ENCODE results near the gene TRAF7.

Gene TRAF7

DNA sequence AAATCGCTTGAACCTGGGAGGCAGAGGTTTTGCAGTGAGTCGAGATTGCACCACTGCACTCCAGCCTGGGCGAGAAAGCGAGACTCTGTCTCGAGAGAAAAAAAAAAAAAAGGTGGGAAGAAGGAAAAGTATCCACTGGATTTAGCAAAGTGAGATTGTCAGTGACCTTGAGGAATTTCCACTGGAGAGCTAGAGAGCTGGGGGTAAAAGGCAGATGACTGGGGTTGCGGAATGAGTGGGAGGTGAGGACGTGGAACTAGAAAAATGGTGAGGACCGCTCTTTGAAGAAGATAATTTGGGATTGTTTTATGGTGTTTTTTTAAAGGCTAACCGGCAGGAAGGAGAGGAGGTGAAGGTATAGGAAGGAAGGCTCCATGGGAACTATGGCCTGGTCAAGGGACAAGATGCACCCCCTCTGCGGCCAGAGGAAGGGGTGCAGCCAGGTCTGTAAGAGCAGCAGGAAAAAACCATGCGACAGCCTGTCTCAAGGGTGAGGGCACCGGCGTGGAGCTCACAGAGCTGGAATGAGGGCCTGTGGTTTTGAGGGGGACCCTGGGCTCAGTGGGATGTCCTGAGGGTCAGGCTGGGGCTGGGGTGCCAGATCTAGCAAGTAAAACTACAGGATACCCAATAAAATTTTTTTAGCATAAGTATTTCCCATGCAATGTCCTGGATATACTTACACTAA, 49.0 kb downstream of the TRAF7 start:
- DNase-seq: no peak

DNA sequence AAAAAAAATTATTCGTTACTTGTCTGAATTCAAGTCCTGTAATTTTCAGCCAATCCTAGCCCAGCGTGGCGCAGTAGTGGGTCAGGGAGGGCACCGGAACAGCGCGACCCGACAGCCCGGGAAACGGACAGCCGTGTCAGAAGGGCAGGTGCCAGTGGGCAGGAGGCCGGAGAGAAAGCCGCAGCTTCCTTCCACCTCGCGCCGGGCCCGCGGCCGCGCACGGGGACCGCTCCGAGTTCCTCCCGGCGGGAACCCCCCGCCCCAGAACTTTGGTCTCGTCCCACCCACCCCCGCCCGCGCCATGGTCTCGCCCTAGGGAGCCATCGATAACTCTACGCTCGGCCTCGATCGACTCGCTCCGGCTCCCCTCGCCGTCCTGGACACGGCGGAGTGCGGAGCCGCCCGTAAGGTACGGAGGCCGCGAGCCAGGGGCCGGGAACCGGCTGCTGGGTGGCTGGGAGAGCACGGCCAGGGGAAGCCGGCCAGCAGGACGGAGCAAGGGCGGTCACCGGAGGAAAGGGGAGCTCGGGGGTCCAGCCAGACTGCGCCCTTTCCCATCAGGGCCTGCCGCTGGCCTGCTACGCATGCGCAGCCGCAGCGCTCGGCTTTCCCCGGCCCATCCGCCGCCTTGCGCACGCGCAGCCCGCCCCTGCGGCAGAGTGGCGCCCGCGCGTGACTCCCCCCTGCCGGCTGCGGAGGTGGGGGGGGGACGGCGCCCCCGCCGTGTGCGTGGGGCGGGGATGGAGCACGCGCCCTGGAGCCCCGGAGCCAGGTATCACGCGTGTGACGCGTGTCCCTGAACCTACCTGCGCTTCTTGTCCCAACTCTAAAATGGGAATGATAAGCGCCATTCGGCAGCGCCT, 49.8 kb downstream of the TRAF7 start, which contains the start of gene MLST8:
TSS of gene MLST8 (plus strand) at position 351 of the 863 bp plus-strand sequence. CDS start 632 bp downstream, outside the sequence.
- peak; percentile 88 for DNase-seq

DNA sequence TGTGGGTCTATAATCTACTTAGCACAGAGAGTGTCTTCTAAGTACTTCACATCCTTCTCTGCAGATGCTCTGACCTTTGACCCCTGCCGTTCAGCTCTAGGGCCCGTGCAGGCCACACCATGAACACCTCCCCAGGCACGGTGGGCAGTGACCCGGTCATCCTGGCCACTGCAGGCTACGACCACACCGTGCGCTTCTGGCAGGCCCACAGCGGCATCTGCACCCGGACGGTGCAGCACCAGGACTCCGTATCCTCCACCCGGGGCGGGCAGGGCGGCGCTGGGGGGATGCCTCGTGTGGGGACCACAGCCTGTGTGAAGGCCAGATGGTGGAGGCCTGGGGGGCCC, 50.4 kb downstream of the TRAF7 start:
- DNase-seq: no peak

DNA sequence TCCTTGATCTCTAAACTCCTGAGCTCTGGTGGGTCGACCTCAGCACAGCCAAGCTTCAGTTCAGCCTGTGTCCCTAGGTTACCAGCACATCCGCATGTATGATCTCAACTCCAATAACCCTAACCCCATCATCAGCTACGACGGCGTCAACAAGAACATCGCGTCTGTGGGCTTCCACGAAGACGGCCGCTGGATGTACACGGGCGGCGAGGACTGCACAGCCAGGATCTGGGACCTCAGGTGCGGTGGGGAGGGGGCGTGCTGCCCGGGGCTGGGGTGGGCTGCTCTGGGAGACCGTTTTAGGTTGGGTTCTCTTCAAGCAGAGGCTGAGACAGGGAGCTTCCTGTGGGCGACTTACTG, 50.8 kb downstream of the TRAF7 start:
- DNase-seq: no peak

DNA sequence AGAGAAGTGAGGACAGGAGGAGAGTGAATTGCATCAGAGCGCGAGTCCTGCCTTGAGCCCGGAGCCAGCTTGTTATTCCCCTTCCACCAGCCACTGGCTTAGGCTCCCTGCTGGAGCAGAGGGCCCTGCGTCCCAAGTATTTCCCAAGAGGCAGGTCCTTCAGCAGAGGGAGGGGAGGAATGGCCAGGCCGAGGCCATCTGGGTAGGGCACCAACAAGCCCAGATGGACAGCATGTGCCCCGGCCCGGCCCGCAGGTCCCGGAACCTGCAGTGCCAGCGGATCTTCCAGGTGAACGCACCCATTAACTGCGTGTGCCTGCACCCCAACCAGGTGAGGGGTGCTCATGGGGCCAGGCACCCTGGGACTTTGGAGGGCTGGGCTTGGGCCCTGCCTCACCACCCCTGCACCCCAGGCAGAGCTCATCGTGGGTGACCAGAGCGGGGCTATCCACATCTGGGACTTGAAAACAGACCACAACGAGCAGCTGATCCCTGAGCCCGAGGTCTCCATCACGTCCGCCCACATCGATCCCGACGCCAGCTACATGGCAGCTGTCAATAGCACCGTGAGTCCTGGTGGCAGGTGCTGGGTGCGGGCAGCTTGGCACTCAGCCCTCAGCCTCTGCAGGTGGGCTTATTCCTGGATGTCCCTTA, 51.3 kb downstream of the TRAF7 start:
- no peak for DNase-seq

DNA sequence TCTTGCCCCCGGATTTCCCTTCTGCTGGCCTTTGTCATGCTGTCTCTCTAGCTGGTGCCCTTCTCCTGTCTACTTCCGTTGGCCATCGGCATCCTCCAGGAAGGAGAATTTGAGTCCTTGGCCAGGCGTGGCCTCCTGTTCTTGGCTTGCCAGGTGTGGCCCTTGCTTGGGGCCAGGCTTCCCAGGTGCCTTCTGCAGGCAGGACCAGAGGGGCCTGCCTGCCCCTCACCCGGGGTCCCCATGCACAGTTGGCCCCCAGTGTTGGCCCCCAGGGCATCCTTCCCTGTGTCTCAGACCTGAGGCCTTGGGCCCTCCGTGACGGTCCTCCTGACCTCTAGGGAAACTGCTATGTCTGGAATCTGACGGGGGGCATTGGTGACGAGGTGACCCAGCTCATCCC, 52.3 kb downstream of the TRAF7 start:
- DNase-seq: no peak

DNA sequence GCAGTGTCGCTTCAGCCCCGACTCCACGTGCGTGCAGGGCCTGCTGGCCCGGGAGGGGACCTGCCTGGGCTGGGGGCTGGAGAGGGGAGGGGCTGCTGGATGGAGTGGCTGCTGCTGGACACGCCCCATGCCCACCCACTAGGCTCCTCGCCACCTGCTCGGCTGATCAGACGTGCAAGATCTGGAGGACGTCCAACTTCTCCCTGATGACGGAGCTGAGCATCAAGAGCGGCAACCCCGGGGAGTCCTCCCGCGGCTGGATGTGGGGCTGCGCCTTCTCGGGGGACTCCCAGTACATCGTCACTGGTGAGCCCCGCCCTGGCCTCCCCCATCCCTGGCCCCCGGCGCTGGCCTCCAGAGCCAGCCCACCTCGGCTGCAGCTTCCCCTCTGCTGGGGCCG, 52.7 kb downstream of the TRAF7 start:
- no peak for DNase-seq

DNA sequence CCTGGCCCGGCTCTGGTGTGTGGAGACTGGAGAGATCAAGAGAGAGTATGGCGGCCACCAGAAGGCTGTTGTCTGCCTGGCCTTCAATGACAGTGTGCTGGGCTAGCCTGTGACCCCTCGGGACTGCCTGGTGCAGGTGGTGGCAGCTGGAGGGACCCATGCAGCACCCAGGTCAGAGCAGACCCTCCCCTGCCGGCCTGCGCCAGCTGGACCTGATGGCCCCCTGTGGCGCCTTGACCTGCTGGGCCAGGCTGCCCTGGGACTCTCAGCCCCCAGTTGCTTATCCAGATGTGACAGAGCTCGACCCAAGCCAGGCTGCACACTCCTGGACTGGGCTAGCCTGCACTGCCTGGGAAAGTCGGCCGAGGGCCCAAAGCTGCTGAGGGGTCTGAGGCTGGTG, 53.2 kb downstream of the TRAF7 start:
- DNase-seq: no peak

DNA sequence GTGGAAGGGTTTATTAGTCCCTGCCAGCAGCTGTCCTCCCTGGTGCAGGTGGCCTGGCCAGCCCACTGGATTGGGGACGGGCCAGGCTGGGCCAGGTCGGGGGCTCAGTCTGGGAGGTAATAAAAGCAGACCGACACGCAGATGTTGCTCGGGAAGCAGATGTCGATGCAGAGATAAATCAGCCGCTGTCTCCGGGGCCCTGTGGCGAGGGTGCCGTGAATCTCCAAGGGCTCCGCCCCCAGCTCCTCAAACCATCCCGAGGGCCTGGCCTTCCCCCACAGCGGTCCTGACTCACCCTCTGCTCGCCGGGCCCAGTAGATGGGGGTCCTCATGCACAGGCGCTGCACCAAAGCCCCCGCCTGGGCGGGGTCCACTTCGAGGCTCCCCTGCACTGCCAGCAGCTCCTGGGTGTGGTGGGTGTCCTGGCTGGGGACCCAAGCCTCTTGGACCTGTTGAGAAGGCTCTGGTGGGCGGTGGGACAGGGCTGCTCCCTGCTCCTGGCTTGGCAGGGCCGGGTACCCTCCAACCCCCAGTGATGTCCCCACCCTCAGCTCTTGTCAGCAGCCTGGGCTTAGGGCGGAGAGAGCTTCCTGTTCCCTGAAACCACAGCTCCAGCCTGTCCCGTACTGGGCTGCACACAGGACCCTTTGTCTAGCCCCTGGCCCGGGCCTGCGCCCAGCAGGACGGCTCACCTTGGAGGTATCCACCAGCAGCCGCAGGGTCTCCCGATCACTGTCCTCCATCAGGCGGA, 53.9 kb downstream of the TRAF7 start:
- no peak for DNase-seq

DNA sequence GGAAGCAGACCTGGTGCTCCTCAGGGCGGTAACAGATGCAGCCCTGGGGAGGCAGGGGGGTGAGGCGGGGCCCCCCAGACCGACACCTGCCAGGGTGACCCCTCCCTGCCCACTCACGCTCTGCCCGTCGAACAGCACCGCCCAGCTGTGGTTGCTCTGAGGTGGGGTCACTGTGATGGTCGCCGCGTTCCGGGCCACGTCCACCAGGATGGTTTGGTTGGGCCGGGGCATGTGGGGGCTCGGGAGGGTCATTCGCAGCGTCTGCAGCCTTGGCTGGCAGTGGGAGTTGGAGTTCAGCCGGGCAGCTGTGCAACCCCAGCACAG, 54.4 kb downstream of the TRAF7 start:
- DNase-seq: no peak

DNA sequence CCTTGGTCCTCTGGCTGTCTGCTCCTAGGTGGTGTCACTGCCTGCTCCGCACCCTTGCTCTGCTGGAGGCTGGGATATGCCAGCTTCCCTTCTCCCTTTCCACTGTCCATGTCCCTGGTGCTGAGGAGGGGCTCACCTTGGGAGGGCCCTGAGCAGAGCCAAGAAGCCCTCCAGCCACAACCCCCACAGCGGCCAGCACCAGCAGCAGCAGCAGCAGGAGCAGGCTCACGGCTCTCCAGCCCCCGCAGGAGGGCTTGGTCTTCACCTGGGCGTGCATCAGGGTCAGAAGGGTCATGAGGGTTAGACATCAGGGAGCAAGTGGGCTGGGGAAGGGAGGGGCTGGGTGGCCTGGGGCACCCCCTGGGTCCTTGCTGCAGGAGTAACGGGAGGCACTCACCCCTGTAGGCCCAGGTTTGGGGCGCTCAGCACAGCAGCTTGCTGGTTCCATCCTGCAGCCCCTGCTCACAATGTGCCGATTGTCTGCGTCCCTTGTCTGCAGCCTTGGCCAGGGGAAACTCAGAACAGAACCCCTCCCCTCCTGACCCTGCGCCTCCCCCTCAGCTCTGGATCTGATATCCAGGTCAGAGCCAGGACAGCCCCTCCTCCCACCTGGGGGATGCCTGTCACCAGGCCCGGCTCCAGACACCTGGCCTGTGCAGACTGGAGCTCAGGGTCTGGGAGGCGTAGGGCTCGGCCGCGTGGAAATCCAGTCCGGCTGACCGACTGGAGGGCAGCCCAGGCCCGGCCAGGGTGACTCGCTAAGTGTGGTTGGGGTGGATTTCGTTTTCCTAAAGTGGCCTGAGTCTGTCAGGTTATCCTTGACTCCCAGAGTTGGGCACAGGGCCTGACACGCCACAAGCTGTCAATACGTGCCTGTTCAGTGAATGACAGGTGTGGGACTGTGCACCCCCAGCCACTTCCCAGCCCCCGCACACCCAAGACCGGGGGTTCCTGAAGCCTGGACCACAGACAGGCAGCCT, 55.1 kb downstream of the TRAF7 start, which contains the start of gene BRICD5:
TSS of gene BRICD5 (minus strand) at position 478 of the 980 bp plus-strand sequence. CDS start at position 448, 30 bp downstream.
- no peak for DNase-seq

DNA sequence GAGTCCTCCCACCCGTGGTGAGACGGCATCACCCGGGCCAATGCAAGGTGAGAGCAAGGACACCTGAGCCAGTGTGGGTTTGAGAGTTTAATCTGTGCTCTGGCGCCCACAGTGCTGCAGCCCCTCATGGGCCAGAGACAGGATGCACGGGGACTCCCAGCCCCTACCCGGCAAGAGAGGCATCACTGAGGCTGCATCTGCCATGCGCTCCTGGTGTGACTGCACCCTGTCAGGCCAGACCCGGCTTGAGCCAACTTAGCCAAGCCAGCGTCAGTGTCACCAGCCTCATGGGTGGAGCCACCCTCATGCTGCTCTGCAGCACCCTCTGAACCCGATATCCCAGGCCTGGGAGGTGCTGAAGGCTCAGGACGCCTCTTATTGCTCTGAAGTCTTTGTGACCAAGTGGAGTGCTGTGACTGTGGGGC, 56.4 kb downstream of the TRAF7 start:
- DNase-seq: no peak

DNA sequence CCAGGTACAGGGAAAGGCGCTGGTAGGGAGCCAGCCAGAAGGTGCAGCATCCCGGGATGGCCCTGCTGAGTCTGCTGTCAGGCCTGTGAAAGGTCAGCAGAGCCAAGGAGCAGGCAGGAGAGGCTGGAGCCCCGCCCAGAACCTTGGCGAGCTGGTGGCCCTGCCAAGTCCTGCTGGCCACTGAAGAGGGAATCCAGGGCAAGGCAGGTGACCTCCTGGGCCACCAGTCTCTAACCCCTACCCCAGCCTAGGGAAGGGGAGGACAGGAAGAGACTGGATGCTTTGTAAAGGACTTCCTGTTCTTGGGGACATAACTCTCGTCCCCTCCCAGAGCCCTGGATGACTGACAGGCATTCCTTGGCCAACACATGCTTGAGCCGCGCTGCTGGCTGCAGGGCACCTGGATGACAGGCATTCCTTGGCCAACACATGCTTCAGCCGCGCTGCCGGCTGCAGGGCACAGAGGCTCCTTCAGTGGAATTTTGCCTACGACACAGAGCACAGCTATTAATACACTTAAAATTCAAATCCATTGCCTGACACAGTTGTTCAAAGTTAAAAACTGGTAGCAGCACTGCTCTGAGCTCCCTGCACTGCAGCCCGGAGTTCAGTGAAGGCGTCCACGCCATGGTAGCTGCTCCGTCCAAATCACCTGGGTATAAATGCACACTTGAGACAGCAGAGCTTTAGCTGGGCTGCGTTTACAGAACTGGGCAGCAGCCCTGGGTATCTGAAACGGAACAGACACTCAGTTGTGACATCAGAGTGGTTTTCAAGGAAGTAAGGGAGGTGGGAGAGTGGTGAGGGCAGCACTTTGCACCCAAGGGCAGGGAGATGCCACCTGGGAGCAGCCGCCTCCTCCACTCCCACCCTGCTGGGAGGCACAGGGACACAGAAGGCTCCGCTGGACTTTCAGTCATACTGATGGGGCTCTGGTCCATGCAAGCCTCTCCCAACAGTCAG, 57.1 kb downstream of the TRAF7 start:
- DNase-seq: no peak

DNA sequence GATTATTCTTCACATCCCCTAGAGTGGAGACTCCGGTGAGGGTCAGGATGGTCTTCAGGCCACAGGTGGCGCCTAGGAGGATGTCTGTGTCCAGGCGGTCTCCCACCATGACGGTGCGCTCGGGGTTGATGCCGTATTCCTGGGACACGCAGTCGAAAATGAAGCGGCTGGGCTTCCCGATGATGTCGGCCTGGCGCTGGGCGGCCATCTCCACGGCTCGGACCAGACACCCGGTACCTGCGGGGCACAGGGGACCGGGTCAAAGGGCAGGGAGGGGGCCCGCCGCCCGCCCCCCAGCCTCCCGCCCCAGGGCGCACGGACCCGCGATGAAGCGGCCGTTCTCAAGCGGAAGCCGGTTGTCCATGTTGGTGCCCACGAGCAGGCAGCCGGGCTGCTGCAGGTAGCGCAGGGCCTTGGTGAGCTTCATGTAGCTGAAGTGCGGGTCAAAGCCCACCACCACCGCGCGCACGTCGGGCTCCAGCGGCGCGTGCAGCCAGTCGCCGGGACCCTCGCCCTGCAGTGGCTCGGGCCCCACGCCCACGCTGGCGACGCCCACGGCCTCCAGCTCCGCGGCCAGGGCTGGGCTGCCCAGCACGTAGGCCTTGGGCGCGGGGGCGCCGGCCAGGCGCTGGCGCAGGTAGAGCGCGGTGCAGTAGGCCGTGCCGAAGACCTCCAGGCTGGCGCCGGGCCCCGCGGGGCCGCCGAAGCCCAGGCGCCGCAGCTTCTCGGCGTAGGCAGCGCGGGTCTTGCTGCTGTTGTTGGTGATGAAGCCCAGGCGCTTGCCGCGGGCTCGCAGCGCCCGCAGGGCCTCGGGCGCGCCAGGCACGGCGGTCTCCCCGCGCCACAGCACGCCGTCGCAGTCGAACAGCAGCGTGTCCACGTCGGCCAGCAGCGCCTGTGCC, 58.5 kb downstream of the TRAF7 start:
- DNase-seq: no peak

DNA sequence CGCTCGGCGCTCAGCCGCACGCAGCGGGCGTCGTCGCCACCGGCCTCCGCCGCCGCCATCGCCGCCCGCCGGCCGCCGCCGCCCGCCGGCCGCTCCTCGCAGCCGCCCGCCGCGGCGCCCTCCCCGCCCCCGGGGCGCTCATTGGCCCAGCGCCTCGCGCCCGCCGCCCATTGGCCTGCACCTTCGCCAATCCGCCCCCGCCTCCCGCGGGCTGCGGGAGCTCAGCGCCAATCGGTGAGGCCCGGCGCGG, 59.1 kb downstream of the TRAF7 start, which contains the start of gene PGP:
TSS of gene PGP (minus strand) at position 122 of the 250 bp plus-strand sequence. CDS start at position 59, 63 bp downstream.
- no peak for DNase-seq

DNA sequence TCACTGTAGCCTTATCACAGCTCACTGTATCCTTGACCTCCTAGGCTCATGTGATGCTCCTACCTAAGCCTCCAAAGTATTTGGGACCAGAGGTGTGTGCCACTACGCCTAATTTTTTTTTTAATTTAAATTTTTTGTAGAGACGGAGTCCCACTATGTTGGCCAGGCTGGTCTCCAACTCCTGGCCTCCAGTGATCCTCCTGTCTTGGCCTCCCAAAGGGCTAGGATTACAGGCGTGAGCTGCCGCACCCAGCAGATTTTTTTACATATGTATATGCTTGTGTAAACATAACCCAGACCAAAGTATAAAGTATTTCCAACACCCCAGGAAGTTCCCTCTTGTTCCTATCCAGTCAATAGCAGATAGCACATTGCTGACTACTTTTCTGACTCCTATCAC, 60.7 kb downstream of the TRAF7 start:
- DNase-seq: no peak

DNA sequence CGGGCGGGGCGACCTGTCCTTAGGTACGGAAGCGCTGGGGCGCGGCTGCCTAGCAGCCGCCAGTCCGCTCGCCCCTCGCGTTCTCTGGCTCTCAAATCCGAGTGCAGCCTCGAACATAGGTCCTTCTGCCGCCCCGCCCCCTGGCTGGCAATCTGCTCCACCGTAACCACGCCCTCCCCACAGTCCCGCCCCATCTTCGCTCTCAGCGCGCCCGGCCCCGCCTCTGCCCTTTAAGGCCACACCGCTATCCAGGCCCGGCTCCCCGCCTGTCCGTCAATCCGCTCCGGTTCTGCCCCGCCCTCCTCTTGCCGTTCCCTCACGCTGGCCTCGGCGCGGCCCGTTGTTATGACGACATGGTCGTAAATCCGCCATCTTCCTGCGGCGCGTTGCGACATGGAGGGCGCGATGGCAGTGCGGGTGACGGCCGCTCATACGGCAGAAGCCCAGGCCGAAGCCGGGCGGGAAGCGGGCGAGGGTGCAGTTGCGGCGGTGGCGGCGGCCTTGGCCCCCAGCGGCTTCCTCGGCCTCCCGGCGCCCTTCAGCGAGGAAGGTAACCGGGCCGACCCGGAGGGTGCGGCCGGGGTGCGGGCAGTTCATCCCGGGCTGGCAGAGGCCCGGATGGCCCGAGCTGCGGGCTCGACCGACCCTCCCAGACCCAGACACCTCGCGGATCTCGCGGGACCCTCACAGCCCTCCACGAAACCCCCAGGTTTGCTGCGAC, 67.8 kb downstream of the TRAF7 start, which contains the start of gene E4F1:
TSS of gene E4F1 (plus strand) at position 371 of the 721 bp plus-strand sequence. CDS start at position 394, 23 bp downstream.
- DNase-seq: peak; percentile 100

DNA sequence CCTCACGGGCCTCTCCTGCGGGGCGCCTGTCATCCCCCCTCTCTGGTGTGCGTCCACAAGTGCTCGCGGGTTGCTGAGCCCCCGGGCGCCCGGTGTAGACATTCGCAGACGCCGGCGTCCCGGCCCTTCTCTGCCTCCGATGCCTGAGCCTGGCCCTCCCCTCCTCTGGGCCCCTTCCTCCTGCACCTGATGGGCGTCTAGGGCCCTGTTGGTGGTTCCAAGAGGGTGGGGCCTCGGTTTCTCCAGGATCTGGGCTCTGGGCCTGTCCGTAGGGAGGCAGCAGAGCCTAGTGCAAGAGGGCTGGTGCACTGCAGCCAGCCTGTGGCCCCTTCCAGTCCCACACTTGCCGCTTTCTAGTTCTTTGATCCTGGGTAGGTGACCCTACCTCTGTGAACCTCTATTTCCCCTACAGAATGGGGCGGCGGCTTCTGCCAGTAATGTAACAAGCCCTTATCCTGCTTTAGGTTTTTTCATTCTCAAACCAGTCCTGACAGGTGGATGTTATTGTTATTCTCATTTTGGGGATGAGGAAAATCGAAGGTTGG, 68.4 kb downstream of the TRAF7 start:
- DNase-seq: peak; percentile 58
